ENCODE data around the gene MYLIP. TPM values are rescaled to one million over a fixed set of nuclear protein-coding genes. Genes with fewer than 3 reads are reported as not detected.

MYLIP gene
- total RNA-seq, 6 experiments from 2014 or later: 0.80 to 1.2 (median 1.0) TPM

DNA sequence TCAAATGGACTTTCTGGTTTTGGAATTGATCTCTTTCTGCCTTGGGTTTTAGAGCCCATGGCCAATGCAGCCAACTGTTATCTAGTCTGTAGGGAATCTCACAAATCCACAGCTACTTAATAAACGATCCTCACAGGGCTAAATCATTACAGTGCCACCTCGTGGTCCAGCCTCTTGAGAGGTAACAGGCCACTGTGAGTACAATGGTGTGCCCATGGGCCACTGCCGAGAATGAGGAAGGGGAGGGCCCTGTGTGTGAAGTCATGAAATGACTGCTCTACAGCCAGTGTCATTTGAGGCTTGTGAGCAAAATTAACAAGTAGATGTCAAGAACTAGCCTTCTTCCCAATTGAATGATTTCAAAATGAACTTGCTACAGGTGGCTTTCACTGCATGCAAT is 55.2 kb downstream of the MYLIP start:
- TF ChIP-seq CTCF (IDR thresholded peaks at IDR 0.05): no peak; the same call in 1 of the 2 replicates
- H3K4me3 Mint-ChIP-seq: no peak overlapping the region
- 0 out of 2 replicates have a peak, but pooled peaks cover 7% of the 10 kb centered on the region for H3K4me1 Mint-ChIP-seq (ENCODE audit: low read depth)
- no peaks in the 10 kb centered on the region for H3K36me3 Mint-ChIP-seq (ENCODE audit: low read depth)
- H3K27ac Mint-ChIP-seq: no peak overlapping the region
- H3K27me3 Mint-ChIP-seq (ENCODE audit: insufficient read depth): peaks cover 31% of the 10 kb centered on the region
- H3K9me3 Mint-ChIP-seq: peaks cover 4% of the 10 kb centered on the region; the same call in 1 of the 2 replicates
- DNase-seq: no peak

GRCh38 chr6:16184551-16184950 is 55.7 kb downstream of the MYLIP start:
- H3K36me3 Mint-ChIP-seq (ENCODE audit: low read depth): no peaks in the 10 kb centered on the region
- peaks cover 31% of the 10 kb centered on the region for H3K27me3 Mint-ChIP-seq (ENCODE audit: insufficient read depth)
- no peak overlapping the region for H3K27ac Mint-ChIP-seq

GRCh38 chr6:16187176-16187575 is 58.3 kb downstream of the MYLIP start:
- TF ChIP-seq CTCF (IDR thresholded peaks at IDR 0.05): no peak
- Mint-ChIP-seq H3K27ac (no peak overlapping the region), H3K27me3 (ENCODE audit: insufficient read depth) (peaks cover 28% of the 10 kb centered on the region), H3K9me3 (no peaks in the 10 kb centered on the region), H3K4me3 (no peak overlapping the region), H3K4me1 (ENCODE audit: low read depth) (0 out of 2 replicates have a peak, but pooled peaks cover 7% of the 10 kb centered on the region), H3K36me3 (ENCODE audit: low read depth) (no peaks in the 10 kb centered on the region)
- DNase-seq: no peak

More at GRCh38 chr6:16184551-16184950, 55.7 kb downstream of the MYLIP start:
- Mint-ChIP-seq H3K4me1 (ENCODE audit: low read depth) (0 out of 2 replicates have a peak, but pooled peaks cover 7% of the 10 kb centered on the region), H3K4me3 (no peak overlapping the region), H3K9me3 (peaks cover 4% of the 10 kb centered on the region; the same call in 1 of the 2 replicates)
- no peak for DNase-seq
- no peak for TF ChIP-seq CTCF (IDR thresholded peaks at IDR 0.05)

DNA sequence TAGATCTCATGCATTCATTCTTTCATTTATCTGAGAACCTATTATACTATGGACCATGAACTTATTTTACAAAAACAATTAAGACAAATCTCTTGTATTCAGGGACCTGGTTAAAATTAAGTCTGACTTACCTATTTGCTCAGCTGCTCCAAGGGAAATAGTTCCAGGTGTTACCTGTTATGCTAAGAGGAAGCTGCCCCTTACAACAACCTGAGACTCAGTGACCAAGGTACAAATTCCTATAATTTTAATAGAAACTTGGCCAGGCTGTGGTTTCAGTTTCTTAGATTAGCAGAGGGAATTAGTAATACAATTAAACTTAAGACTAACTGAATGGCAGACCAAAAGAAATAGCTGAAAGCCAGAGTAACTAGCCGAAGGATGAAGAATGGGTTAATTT is 61.3 kb downstream of the MYLIP start:
- no peak overlapping the region for H3K4me3 Mint-ChIP-seq
- no peak overlapping the region for H3K27ac Mint-ChIP-seq
- no peaks in the 10 kb centered on the region for H3K9me3 Mint-ChIP-seq
- DNase-seq: no peak
- H3K36me3 Mint-ChIP-seq (ENCODE audit: low read depth): no peaks in the 10 kb centered on the region
- no peaks in the 10 kb centered on the region for H3K4me1 Mint-ChIP-seq (ENCODE audit: low read depth)
- H3K27me3 Mint-ChIP-seq (ENCODE audit: insufficient read depth): peaks cover 29% of the 10 kb centered on the region
- TF ChIP-seq CTCF (IDR thresholded peaks at IDR 0.05): no peak

DNA sequence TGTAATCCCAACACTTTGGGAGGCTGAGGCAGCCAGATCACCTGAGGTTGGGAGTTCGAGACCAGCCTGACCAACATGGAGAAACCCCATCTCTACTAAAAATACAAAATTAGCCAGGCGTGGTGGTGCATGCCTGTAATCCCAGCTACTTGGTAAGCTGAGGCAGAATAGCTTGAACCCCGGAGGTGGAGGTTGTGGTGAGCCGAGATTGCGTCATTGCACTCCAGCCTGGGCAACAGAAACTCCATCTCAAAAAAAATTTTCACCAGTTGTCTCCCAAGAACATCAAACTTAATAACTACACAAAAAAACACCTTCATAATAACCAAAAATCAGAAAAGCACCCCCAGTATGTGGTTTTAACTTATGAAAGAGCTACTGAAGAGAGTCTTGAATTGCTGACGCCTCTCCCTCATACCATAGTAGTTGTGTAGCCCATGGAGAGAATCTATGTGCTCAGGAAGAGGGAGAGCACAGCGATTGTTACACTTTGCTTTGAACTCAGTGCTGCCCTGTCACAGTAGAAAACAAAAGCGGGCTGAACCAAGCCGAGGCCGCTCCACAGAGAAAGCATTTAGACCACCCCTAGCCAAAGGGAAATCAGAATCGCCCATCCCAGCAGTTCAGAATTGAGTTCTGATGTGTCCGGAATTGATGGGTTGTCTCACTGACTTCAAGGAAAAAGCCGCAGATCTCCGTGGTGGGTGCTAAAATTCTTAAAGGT is 67.5 kb downstream of the MYLIP start:
- no peak for TF ChIP-seq CTCF (IDR thresholded peaks at IDR 0.05)
- no peak overlapping the region for H3K27ac Mint-ChIP-seq
- peaks cover 23% of the 10 kb centered on the region for H3K27me3 Mint-ChIP-seq (ENCODE audit: insufficient read depth)
- no peak overlapping the region for H3K4me3 Mint-ChIP-seq
- H3K36me3 Mint-ChIP-seq (ENCODE audit: low read depth): no peaks in the 10 kb centered on the region
- DNase-seq: no peak
- H3K9me3 Mint-ChIP-seq: no peaks in the 10 kb centered on the region
- H3K4me1 Mint-ChIP-seq (ENCODE audit: low read depth): peaks cover 12% of the 10 kb centered on the region

All from HFFc6 (cell line).